ENCODE measurements around the gene IFITM1.

IFITM1 gene

GRCh38 chr11:282630-283360, 31.0 kb upstream of the IFITM1 start:
- no peak for DNase-seq

DNA sequence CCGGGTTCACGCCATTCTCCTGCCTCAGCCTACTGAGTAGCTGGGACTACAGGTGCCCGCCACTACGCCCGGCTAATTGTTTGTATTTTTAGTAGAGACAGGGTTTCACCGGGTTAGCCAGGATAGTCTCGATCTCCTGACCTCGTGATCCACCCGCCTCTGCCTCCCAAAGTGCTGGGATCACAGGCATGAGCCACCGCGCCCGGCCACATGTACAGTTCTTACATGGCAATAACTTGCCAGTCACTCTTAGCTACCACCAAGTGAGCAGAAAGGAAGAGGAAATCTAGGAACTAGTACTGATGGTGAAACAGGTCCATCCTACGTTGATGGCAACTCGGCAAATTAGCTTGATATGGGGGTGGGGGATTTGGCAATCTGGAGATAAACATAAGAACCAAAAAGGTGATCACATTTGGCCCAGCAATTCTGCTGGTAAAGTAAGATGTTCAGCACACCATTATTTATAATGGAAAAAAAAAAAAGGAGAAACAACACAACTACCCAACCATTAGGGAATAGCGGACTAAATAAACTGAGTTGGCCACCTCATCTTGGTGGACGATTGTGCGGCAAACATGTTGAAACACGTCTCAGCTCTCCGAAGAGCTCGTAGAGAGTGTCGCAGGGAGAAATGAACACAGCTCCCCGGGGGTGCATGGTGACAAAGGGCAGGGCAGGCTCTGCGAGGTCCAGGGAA, 30.3 kb upstream of the IFITM1 start:
- no peak for DNase-seq

GRCh38 chr11:284105-285020, 29.5 kb upstream of the IFITM1 start:
- DNase-seq = no peak

DNA sequence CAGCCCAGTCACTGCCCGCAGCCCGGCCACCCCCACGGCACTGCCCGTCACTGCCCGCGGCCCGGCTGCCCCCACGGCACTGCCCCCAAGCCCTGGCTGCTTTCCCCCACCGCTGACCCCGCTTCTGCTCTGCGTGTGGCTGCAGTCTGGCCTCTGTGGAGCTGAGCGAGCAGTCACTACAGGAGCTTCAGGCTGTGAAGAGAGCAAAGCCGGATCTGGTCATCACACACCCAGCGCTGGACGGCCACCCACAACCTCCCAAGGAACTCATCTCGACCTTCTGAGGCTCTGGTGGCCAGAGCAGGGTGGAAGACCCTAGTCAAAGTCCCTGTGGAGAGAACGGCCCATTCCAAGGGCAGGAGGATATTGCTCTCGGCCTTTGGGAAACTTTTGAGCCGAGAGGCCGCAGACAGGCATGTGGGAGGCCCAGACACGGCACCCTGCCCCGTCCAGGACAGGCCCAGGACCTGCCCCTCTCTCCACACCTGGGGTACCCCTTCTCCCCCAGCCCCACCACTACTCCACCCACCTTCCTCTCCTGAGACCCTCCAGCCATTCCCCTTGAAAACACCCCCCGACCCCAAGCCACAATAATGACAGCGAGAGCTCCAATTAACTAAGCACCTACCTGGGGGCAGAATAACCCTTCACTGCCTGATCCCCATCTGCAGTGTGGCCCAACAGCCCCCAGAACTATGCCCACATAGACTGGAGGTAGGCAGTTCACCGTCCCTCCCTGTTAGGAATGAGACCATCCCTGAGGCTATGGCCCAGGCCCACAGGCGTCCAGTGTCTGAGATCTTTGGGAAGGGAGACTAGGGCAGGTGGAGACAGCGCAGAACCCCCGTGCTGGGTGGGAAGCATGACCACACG, 28.6 kb upstream of the IFITM1 start:
- DNase-seq = no peak

DNA sequence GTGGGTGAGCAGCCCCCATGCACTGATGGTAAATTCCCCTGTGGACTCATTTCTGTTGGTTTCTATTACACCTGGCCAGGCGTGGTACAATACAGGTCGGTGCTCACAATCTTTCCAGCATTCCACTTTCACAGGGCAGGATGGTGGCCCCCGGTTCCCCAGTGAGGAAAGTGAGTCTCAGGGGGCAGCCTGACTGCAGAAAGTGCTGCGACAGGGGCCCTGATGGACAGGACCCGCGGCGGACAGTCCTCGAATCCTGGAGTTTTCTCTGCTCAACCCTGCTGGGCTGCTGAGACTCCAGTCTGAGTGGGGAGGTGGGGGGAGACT, 28.0 kb upstream of the IFITM1 start:
- no peak for DNase-seq

GRCh38 chr11:286977-287820, 26.6 kb upstream of the IFITM1 start:
- peak; percentile 45 to 50 for DNase-seq

DNA sequence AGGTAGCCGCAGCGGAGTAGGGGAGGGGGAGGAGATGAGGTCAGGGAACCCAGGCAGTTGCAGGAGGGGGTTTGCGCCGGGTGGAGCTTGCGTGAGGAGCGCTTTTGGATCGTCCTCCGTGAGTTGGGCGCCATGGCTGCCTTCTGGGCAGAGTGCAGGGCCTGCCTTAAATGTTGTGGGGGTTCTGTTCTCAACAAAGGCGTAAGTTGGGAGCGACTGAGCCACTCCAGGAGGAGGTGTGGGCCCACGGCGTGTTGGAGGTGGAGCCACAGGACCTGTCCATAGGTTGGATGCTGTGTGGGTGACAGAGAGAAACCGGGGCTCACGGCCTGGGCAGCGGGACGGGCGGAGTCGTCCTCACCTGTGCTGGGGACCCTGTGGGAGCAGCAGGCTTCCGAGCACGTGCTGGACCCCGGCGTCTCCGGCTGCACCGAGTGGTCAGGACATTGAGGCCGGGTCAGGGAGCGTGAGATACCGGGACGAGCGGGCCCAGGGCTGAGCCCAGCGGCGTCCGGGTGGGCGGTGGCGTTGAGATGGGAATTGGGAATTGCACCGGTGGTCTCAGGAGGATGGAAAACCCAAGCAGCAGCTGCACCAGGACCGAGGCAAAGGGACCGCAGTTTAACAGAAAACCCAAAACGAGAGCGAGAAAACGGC, 25.9 kb upstream of the IFITM1 start:
- DNase-seq = peak; percentile 51 to 55

DNA sequence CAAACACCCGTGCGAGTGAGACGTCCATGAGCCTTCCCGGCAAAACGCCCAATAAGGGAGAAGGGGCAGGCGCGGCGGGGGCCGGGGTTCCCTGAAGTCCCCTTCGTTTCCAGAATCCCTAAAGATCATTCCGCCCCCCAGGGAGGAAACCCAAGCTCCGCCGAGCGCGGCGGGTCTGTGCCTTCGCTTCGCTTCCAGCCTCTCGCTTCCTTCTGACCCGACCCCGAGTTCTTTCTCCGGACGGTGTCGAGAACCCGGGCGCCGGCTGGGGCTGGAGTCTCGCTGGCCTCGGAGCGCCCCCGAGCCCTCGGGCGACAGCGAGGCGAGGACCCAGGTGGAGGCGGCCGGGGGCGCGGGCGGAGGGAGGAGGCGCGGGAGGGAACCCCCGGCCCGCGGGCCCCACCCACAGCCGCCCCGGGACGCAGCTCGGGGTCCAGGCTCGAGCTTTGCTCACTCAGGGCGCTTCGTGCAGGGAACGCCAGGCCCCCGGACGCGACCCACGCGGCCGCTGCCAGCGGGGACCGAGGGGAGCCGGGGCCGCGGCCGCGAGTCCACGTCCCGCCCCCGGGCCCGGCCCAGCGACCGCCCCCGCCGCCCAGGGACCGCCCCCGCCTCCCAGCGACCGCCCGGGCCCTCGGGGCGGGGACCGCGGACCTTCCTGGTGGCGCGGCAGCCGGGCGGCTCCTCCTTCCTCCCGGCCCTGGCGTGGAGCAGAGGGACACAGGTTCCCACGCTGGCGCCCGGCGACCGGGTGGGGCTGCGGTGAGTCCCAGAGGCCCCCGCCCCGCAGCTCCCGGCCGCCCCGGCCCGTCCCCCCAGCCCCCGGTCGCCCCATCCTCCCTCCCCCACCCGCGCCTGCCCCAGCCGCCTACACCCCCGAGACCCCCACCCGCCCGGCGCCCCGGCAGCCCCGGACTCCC, 25.1 kb upstream of the IFITM1 start, which contains the start of gene PGGHG:
Gene PGGHG (plus strand): TSS at position 649 of the 920 bp plus-strand sequence. CDS start 691 bp downstream, outside the sequence.
- peak in 1 of 2 donors; percentile 75 for DNase-seq

GRCh38 chr11:289398-289711, 24.5 kb upstream of the IFITM1 start:
- no peak for DNase-seq

GRCh38 chr11:289712-290620, 23.9 kb upstream of the IFITM1 start:
- DNase-seq = no peak

- peak in 1 of 2 donors; percentile 2 for DNase-seq
These were observed 23.1 kb upstream of the IFITM1 start for GRCh38 chr11:290621-291231.

- no peak for DNase-seq
These were observed 22.3 kb upstream of the IFITM1 start for GRCh38 chr11:291281-292210.

DNA sequence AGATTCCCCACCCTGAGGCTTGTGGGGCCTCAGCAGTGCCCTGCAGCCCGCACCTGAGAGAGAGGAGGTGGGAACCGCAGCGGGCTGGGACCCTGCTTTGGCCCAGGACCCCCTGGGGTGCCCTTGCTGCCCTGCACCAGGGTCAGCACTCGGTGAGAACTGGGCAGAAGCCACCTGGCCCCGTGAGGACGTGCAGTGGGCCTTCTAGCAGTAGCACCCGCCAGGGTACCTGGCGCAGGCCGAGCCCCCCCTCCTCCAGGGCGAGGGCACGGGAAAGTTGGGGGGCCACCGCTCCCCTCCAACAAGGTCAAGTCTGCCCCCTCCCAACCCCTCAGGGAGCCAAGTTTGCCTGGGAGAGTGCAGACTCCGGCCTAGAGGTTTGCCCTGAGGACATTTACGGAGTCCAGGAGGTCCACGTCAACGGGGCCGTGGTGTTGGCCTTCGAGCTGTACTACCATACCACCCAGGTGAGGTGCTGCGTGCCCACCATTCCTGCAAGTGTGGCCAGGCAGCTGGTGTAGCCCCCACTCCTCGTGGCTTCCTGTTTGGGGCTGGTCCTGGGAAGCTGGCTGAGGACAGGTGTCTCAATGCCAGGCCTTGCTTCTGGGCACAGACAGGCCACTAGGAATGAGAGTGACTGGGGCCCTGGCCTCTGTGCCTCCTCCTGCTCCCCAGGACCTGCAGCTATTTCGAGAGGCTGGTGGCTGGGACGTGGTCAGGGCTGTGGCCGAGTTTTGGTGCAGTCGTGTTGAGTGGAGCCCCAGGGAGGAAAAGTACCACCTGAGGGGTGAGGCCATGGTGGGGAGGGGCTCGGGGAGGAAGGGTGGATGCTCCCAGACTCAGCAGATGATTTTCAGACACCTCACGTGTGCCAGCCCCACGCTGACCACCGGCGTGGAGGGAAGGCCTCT, 21.4 kb upstream of the IFITM1 start:
- DNase-seq = no peak

DNA sequence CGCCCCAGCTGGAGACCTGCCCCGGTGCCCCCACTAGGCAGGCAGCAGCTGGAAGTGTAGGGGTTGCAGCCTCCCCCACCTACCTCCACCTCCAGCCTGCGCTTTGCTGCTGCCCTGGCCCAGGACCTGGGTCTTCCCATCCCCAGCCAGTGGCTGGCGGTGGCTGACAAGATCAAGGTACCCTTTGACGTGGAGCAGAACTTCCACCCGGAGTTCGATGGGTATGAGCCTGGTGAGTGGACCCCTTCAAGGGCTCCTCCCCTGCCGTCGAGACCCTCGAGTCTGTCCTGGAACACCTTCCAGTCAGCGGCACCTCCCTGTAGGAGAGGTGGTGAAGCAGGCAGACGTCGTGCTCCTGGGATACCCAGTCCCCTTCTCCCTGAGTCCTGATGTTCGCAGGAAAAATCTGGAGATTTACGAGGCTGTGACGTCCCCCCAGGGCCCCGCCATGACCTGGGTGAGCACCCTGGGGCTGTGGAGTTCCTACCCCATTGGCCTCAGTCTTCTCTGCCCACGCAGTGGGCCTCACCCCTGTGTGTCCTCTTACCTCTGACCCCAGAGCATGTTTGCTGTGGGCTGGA, 20.5 kb upstream of the IFITM1 start:
- DNase-seq = no peak

DNA sequence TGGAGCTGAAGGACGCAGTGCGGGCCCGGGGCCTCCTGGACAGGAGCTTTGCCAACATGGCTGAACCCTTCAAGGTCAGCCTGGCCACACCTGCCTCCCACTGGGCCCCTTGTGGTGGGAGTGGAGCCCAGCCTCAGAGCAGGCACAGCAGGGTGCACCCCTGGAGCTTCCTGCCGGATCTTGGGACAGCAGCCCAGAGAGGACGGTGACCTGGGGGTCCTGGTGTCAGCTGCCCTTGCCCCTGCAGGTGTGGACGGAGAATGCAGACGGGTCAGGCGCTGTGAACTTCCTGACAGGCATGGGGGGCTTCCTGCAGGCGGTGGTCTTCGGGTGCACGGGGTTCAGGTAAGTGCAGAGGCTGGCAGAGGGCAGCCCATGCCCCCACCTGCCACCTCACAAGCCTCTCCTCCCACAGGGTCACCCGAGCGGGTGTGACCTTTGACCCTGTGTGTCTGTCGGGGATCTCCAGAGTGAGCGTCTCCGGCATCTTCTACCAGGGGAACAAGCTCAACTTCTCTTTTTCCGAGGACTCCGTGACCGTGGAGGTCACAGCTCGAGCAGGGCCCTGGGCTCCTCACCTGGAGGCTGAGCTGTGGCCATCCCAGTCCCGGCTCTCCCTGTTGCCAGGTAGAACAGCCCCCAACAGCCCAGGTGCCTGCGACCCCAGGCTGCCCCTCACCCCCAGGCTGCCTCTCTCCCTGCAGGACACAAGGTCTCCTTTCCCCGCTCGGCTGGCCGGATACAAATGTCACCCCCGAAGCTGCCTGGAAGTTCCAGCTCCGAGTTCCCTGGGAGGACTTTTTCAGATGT, 19.8 kb upstream of the IFITM1 start:
- DNase-seq = no peak

All from stimulated activated CD4-positive, alpha-beta T cell treated with anti-CD3 and anti-CD28 coated beads, Interleukin-2, amount 100 ng/mL, for 24 hours (primary cell).